Pulmonary artery endothelial cell (primary cell): ENCODE results near the gene HSPA14. TPM values are rescaled to one million over a fixed set of nuclear protein-coding genes. Genes with fewer than 3 reads are reported as not detected.
A peak's percentile ranks its signal among the peaks of the same experiment; 100 is the strongest.
"Not testable (repeated sequence)": the region's sequence is repeated elsewhere in the genome, so short reads cannot be mapped to it uniquely, and the experiment has no call there.

Experiments used
- DNase-seq: peaks from one replicate; pipeline ENCODE4 v3.0.0-alpha.2; 2011; ENCODE audit warnings: low read depth, low spot score
- total RNA-seq: library from RNA; depleted of rRNA; stranded (reverse); fragments of >200 nt; gene quantifications from 2 replicates; pipeline ENCODE4 v1.2.3, GENCODE V29; 2014

Gene HSPA14
- 16.2 and 17.1 TPM in 2 replicates for total RNA-seq

DNA sequence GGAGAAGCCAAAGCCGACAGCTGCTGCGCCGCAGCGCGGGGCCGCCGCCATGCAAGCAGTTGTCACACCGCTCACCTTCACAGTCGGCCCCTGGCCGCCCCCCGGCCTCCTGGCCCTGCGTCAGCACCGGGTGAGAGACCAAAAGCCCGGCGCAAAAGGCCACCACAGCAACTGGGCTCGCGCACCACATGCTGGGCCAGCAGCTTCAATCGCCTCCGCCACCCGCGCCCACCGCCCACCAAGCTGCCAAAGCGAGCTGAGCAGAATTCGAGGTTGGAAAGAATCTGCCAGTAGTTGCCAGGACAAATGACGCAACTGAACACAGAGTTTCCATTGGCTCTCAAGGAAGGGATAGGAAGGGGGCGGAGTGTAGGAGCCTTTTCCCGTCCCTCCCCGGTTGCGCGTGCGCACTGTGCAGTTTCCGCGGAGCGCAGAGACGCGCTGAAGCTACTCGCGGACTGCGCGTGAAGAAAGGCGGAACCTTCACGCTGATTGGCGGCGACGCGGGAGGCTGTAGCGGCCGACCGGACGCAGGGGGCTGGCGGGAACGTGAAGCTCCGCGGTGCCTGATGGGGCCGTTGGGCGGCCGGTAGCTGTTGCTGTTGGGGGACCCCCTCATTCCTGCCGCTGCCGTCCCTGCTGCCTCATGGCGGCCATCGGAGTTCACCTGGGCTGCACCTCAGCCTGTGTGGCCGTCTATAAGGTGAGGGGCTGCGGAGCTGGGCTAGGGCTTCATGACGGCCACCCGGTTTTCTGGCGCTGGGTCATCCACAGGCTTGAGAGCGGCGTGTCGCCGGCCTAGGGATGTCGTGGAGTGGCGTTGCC, at the start of gene HSPA14, which contains the start of the genes CDNF and MSANTD7:
Gene HSPA14 (plus strand): TSS at position 550 of the 825 bp plus-strand sequence. CDS start 97 bp downstream, at position 647.
Gene CDNF (minus strand): TSS at position 281 of the 825 bp plus-strand sequence. CDS start 91 bp downstream, at position 190.
Gene MSANTD7 (plus strand): TSS at position 550 of the 825 bp plus-strand sequence. CDS start 3,979 bp downstream, outside the sequence.
- DNase-seq: peak; percentile 96

- peak; percentile 65 for DNase-seq
These were observed 39.5 kb upstream of the HSPA14 start for GRCh38 chr10:14798636-14799035.

DNA sequence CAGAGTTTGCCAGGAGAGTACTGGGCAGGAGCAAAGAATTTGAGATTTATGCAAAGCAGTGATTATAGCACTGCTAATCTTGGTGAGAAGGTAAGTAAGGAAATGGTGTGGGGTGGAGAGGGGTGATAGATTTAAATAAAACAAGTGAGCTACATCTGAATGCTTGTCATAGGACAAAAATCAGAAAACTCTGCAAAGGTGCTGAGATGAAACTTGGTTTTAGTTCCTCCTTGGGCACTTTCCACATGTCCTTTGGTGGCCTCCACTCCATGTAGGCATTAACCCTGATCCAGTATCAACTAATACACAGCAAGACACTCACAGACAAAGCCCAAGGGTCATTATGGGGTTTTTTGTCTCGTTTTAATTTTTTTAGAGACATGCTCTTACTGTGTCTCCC, 37.7 kb upstream of the HSPA14 start:
- no peak for DNase-seq

- DNase-seq: peak; percentile 52
These were observed 36.4 kb upstream of the HSPA14 start for GRCh38 chr10:14801723-14802122.

DNA sequence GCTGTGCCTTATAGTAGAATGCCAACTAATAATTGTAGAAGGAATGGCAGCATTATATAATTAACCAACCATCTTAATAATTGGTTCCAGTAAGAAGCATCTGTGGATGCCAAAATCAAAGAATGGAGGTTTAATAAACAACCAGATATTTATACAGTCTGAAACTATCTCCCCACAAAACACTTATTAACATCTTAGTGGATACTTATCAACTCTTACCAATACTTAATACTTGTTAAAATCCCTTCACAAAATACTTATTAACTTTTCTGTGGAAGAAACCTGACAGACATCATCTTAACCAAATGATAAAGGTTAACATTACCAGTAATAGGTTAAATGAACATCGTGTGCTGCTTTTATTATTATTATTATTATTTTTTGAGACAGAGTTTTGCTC, 34.3 kb upstream of the HSPA14 start:
- DNase-seq: no peak

DNA sequence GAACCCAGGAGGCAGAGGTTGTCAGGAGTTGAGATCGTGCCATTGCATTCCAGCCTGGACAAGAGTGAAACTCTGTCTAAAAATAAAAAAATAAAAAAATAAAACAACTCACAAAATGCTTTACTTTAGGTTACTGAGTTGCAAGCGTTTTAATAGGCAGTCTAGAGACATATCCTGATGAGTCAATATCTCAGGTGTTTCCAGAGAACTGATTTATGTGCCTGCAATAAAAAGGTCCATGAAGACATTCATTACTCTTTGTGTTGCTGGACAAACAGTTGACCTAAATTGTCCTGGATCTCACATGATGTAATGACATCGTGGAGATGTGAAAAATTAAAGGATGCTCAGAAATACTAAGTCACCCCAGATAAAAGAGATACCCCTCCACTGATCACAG, 31.8 kb upstream of the HSPA14 start:
- DNase-seq: no peak

GRCh38 chr10:14810969-14811953, 26.8 kb upstream of the HSPA14 start:
- DNase-seq: no peak

GRCh38 chr10:14812271-14812670, 25.8 kb upstream of the HSPA14 start:
- DNase-seq: no peak

DNA sequence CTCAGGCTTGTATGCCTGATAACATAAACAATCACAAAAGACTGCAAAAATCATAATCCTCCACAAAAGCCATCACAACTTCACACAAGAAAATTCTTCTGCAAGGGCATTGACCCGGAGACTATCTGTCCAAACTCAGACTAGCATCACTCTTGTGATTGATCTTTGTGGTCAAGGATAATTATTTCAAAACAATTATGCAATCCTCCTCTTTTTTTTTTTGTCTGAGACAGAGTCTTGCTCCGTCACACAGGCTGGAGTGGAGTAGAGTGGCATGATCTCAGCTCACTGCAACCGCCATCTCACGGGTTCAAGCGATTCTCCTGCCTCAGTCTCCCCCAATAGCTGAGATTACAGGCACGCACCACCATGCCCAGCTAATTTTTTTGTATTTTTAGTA, 22.4 kb upstream of the HSPA14 start:
- DNase-seq: no peak

DNA sequence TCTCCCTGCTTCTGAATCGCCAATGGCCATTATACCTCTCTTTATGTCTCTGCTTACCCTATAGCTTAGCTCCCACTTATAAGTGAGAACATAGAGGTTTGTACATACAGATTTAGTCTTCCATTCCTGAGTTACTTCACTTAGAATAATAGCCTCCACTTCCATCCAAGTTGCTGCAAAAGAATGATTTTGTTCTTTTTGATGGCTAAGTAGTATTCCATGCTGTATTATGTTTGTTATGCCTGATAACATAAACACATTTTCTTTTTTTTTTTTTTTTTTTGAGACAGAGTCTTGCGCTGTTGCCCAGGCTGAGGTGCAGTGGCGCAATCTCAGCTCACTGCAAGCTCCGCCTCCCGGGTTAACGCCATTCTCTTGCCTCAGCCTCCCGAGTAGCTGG, 21.4 kb upstream of the HSPA14 start:
- DNase-seq: not testable (repeated sequence)

DNA sequence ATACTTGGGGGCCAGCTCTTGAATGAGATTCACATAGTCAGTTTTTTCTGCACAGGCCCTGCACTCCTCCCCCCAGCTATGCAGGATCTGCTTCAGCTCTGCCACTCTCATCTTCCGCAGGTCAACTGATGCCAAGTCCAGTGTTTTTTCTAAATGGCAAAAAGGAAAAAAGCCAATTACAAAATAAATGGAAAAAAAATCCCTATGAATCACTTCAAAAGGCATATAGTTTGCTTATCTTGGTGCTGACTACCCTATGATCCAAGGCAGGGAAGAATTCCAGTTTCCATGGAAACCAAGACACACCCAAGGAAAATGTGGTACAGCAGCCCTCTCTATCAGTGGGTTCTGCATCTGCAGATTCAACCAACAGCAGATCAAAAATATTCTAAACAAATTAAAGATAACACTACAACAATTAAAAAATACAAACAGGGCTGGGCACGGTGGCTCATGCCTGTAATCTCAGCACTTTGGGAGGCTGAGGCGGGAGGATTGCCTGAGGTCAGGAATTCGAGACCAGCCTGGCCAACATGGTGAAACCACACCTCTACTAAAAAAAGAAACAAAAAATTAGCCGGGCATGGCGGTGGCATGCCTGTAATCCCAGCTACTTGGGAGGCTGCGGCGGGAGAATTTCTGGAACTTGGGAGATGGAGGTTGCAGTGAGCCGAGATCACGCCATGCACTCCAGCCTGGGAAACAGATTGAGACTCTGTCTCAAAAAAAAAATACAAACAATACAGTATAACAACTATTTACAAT, 17.9 kb upstream of the HSPA14 start:
- DNase-seq: peak; percentile 63

DNA sequence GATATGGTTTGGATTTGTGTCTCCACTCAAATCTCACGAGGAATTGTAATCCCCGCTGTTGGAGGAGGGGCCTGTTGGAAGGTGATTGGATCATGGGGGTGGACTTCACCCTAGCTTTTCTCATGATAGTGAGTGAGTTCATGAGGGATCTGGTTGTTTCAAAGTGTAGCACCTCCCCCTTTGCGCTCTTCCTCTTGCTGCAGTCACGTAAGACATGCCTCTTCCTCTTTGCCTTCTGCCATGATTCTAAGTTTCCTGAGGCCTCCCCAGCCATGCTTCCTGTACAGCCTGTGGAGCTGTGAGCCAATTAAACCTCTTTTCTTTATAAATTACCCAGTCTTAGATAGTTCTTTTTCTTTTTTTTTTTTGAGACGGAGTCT, 17.3 kb upstream of the HSPA14 start:
- no peak for DNase-seq

DNA sequence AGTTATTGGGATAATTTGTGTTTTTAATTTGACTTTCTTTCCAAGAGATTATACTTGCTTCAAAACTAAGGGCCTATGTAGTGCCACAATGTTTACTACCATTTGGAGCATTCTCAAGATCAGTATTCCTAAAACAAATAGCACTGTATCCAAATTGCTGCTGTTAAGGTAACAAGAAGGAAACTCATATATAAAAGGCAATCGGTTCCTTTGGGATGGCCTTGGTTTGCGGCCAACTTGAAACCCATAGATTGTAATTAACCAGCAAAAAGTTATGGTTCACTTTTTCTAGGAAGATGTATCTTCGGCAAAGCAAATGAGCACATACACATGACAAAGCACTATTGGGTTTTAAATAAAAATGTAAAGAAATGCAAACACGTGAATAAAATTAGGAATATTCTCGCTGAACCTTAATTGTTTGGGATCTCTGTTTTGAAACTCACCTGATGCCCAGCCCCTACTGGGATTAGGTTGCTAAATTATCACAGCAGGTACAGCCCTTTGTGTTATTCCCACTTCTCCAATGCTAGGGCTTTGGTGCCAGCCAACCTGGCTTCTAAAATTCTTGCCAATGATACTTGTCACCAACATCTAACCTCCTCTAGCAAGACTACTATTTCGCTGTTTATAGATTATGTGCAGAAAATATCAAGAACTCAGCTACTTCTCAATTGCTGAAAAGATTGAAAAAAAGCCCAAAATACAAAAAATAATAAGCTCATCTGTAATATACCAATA, 16.3 kb upstream of the HSPA14 start:
- no peak for DNase-seq

GRCh38 chr10:14822879-14823755, 15.0 kb upstream of the HSPA14 start:
- DNase-seq: no peak

DNA sequence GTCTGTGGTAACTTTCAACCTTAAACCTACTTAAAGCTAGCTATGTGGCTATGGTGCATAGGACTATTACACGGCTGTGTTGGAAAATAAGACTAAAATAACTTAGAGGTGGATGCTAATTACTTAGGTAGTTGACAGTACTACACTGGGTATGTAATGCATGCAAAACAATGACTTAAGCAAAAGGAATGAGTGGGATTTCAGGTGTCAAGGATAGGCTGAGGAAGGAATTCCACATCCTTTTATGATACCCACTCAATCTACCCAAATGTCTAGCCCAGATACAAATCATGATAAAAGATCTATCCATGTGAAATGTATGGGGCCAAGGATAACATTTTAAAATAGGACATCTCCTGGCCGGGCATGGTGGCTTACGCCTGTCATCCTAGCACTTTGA, 14.1 kb upstream of the HSPA14 start:
- no peak for DNase-seq

DNA sequence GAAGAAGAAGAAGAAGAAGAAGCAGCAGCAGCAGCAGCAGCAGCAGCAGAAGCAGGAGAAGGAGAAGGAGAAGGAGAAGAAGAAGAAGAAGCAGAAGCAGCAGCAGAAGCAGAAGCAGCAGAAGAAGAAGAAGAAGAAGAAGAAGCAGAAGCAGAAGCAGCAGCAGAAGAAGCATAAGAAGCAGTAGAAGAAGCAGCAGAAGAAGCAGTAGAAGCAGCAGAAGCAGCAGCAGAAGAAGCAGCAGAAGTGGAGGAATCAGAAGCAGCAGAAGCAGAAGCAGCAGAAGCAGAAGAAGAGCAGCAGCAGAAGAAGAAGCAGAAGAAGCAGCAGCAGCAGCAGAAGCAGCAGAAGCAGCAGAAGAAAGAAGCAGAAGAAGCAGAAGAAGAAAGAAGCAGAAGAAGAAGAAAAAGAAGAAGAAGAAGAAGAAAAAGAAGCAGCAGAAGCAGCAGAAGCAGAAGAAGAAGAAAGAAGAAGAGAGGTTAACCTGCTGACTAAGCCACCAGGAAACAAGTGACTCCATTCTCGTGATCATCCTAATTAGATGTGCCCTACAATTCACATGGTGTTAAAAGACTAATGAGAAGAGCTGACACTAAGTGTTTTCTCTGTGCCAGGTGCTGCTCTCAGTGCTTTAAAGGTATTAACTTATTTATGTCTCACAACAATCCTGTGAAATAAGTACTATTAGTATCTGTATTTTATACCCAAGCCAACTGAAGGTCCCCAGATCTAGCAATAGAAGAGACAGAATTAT, 11.9 kb upstream of the HSPA14 start:
- no peak for DNase-seq

GRCh38 chr10:14833106-14833505, 5.0 kb upstream of the HSPA14 start:
- DNase-seq: no peak

- DNase-seq: no peak
These were observed 1.9 kb upstream of the HSPA14 start for GRCh38 chr10:14836208-14836607.
